ENCODE data around the gene HOXD10.

Gene HOXD10

DNA sequence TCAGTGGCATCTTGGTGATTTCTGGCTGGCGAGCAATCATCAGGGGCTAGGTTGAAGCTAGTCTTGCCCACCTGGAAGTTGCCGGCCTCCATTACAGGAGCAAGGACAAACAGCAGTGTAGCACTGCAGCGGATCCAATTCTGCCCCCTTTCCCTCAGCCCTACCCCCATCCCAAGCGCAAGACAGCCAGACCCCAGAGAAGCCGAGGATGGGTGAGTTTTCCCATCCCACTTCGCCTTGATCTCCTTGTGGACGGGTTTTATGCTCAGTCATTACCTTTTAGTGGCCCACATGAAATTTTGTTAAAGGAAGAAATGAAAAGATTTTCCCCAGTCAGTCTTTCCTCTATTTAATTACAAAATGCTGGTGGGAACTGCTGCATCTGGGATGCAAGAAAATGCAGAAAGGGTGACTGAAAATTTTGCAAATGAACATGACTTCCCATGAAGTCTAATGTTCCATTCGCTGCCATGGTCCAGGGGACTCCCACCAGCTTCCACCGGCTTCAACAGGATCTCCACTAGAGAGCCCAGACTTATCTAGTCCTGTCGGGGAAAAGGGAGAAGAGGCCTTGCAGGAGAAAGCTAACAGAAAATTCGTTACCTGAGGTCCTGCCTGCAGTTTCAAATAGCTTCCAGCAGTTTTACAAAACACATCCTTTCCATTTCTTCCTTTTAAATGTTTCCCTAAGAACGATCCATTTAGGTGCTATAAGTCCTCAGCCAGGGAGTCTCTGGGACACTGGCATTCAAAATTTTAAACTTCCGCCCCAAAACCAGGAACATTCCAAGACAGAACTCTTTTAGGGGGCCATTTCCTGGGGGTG lies 4.0 kb downstream of the HOXD10 start:
- in situ Hi-C loops (cut with HindIII; ENCODE audit: low sequenced_read_pairs): loop anchor here (25.0 kb wide), 1 partner anchor 1017 kb away; no protein-coding TSS in a partner anchor

DNA sequence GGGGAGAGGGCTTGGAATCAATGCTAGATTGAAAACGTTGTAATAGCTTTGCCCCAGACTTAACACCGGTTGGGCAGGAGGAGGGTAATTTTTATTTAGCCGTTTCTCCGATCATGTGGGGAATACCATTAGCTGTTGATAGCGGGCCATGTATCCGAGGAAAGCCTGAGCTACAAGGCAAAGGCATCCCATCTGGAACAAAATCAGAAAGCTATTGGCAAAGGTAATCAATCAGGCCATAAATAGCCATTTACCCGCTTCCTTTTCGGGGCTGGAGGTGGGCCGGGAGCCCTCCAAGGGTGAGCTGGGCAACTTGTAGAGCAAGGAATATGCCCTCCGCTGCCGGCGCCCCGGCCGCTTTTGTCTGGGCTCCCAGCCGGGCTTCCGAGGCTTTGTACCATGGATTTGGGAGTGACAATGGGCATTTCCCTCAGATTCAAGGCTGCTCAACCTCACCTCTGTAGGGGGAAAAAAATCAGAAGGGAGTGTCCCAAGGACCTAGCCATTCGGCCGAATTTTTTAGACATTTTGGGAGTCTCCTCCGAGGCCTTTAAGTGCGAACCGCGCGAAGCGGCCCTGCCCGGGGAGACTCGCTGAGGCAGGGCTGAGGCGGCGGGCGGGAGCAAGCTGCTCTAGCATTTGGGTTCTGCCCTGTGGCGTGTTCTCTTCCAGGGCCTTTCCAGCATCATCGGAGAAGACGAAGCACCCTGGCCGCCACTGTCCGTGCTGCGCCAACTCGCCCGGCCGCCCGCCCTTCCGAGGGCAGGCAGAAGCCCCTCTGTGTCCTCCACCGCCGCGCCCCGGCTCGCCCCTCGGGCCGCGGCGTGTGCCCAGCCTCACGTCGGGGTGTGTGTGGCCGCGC lies 4.8 kb downstream of the HOXD10 start:
- in situ Hi-C loops (cut with HindIII; ENCODE audit: low sequenced_read_pairs): loop anchor here (25.0 kb wide), 1 partner anchor 1016 kb away; no protein-coding TSS in a partner anchor

DNA sequence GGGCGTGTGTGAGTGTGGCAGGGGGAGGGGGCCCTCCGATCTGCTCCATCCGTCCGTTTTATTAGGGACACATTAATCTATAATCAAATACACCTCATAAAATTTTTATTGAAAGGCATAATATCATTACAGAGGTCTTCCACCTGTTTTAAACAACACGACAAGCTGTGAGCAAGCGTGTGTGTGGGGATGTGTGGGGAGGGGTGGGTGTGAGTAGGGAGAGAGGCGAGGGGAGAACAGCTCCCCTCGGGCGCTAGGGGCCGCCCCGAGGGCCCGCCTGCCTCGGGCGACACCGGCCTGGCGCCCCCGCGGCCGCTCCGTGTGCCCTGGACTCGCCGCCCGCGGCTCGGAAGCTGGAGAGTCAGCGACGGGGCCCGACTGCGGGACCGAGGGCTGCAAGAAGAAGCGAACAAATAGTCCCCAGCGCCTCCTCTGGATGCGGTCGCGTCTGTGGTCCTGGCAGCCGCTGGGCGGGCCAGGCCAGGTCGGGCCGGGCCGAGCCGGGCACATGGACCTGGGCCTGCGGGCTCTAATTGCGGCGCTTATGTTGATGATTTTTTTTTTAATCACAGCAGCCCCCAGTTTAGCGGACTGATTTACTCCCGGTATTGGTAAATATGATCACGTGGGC lies 5.6 kb downstream of the HOXD10 start:
- in situ Hi-C loops (cut with HindIII; ENCODE audit: low sequenced_read_pairs): loop anchor here (25.0 kb wide), 1 partner anchor 1015 kb away; no protein-coding TSS in a partner anchor

DNA sequence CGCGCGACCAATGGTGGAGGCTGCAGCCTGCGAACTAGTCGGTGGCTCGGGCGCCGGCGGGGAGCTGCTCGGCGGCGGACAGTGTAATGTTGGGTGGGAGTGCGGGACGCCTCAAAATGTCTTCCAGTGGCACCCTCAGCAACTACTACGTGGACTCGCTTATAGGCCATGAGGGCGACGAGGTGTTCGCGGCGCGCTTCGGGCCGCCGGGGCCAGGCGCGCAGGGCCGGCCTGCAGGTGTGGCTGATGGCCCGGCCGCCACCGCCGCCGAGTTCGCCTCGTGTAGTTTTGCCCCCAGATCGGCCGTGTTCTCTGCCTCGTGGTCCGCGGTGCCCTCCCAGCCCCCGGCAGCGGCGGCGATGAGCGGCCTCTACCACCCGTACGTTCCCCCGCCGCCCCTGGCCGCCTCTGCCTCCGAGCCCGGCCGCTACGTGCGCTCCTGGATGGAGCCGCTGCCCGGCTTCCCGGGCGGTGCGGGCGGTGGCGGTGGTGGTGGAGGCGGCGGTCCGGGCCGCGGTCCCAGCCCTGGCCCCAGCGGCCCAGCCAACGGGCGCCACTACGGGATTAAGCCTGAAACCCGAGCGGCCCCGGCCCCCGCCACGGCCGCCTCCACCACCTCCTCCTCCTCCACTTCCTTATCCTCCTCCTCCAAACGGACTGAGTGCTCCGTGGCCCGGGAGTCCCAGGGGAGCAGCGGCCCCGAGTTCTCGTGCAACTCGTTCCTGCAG lies 6.3 kb downstream of the HOXD10 start, which contains the start of gene HOXD9:
HOXD9 (plus strand) TSS at position 37 of the 728 bp plus-strand sequence; CDS start at position 87, 50 bp downstream.
- in situ Hi-C loops (cut with HindIII; ENCODE audit: low sequenced_read_pairs): loop anchor here (25.0 kb wide), 1 partner anchor 1014 kb away; no protein-coding TSS in a partner anchor

DNA sequence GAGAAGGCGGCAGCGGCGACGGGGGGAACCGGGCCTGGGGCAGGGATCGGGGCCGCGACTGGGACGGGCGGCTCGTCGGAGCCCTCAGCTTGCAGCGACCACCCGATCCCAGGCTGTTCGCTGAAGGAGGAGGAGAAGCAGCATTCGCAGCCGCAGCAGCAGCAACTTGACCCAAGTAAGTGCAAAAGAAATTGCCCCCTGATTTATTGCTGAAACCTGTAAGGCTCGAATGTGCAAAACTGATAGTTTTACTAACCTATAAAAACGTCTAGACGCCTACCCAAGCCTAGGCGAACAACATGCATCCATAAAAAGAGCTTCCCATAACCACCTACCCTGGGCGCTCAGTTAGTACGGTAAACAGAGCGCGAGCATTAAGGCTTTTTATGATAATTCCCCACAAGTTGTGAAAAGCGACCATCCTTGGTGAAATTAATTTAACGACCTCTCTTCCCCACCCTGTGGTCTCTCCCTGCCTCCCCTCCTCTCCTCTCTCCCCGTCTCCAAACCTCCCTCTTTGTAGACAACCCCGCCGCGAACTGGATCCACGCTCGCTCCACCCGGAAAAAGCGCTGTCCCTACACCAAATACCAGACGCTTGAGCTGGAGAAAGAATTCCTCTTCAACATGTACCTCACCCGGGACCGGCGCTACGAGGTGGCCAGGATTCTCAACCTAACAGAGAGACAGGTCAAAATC lies 7.0 kb downstream of the HOXD10 start:
- in situ Hi-C loops (cut with HindIII; ENCODE audit: low sequenced_read_pairs): loop anchor here (25.0 kb wide), 1 partner anchor 1014 kb away; no protein-coding TSS in a partner anchor

DNA sequence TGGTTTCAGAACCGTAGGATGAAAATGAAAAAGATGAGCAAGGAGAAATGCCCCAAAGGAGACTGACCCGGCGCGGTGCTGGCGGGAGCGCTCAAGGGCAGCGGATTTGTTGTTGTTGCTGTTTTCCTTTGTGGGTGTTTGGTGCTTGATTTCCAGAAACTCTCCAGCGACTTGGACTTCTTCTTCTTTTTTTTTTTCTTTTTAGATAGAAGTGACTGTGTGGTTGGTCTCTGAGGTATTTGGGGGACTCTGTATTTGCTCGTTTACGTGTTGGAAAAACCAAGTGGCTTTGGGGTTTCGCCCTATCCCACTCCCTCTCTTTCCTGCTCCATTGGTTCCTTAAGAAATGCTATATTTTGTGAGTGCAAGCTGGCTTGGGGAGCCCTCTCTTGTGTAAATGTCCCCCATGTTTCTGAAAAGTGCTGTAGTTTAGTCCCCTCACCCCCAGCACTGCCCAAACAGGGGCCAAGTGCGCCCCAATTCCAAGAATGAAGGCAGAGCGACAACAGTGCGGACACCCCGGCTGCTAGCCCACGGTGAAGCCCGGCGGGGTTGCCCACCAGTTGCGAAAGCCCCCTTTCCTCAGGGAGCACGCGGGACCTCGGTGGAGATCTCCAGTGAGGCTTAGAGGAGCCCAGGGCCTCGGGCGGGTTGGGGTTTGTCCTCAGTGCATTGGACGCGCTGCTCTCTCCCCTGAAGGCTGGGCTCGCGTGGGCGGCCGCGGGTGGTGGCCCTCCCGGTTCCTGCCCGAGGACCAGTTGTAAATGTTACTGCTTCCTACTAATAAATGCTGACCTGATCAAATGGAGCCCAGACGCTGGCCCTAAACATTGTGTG lies 7.8 kb downstream of the HOXD10 start:
- in situ Hi-C loops (cut with HindIII; ENCODE audit: low sequenced_read_pairs): loop anchor here (25.0 kb wide), 1 partner anchor 1013 kb away; no protein-coding TSS in a partner anchor

DNA sequence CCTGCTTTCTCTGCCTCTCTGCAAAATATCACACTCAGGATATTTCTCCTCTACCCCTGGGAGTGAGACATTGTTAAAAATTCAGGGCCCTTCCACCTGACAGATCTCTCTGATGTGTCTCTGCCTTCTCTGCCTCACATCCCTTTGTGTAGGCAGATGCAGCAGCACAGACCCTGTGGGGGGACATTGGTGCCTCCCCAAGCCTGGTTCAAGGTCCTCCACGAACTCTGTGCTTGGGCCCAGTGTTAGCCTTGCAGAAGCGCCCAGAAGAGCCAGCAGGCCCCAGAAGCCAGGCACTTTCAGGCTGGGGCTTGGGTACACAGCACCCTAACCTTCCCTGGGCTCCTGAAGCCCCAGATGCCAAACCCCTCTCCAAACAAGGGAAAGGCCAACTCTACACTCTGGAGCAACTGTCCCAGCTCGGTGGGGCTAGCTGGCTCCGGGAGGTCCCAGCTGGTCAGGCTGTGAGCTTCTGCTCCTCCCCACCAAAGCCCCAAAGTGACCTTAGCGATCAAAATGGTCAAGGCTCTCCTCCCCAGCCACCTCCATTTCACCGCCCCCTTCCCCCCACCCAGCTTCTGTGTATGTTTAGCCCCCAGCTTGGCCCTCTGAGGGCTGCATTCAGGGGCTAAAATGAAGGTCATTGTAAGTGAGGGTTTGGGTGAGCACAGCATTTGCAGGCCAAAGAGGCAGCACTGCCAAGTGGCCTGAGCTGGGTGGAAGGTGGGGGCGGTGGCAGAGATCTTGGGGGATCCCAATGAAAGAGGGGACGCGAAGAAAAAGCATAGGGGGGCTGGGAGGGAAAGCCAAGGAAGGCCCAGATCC lies 8.6 kb downstream of the HOXD10 start:
- in situ Hi-C loops (cut with HindIII; ENCODE audit: low sequenced_read_pairs): loop anchor here (25.0 kb wide), 1 partner anchor 1012 kb away; no protein-coding TSS in a partner anchor

DNA sequence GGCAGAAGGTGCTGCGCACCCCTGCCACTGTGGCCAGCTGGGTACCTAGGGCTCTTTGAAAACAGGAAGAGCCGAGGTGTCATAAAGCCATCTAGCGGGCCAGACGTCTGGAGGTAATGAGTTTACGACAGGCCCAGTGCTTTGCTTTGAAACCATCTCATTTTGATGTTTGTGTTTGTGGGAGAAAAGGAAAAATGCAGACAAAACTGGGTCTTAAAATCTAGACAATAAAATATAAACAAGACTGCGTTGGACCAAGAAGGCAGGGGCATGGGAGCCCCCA lies 9.1 kb downstream of the HOXD10 start:
- in situ Hi-C loops (cut with HindIII; ENCODE audit: low sequenced_read_pairs): no loop called here

DNA sequence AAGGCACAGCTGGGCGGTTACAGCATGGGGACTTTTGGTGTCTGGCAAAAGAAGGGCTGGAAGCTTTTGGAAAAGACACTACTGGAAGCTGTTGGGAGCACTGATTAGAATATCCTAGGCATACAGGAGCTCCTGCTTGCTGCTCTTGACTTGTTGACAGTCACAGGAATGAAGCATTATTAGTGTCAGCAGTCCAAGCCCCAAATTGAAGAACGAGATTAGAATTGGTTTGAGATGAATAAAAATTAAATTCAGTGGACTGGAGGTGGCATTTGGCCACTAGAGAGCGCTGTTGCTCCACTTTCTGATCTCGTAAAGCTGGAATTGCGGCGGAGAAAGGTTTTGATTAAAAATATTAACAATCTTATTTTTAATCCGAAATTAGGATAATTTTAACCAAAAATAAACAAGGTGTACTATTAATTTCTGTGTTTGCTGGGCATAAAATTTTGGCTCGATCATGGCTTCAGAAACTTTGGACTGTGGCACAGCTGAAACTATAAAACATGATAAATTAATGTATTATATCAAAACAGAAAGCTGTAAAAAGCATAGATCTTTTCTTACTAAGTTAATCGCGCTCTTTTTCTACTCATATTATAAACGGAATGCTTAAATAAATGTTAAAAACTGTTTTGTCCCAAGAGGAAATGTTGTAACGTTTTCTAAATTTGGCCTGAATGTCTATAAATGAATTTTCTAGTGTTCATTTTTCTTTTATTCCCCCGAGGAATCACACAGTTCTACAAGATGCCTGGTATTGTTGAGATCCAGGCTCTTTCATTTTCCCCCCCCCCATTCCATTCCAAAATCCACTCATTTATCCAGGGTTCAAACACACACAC lies 10.6 kb downstream of the HOXD10 start:
- in situ Hi-C loops (cut with HindIII; ENCODE audit: low sequenced_read_pairs): no loop called here

DNA sequence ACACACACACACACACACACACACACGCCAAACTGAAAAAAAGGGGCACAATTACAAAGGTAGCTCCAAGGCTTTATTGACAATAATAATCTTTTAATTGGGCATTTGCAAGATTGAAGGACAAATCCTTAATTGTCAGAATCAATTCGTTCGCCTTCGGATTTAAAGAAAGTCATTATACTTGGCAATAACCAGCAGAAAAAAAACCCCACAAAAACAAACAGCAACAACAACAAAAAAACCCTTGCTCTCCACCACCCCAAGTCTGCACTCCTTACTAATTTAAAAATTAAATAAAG lies 11.1 kb downstream of the HOXD10 start:
- in situ Hi-C loops (cut with HindIII; ENCODE audit: low sequenced_read_pairs): no loop called here

DNA sequence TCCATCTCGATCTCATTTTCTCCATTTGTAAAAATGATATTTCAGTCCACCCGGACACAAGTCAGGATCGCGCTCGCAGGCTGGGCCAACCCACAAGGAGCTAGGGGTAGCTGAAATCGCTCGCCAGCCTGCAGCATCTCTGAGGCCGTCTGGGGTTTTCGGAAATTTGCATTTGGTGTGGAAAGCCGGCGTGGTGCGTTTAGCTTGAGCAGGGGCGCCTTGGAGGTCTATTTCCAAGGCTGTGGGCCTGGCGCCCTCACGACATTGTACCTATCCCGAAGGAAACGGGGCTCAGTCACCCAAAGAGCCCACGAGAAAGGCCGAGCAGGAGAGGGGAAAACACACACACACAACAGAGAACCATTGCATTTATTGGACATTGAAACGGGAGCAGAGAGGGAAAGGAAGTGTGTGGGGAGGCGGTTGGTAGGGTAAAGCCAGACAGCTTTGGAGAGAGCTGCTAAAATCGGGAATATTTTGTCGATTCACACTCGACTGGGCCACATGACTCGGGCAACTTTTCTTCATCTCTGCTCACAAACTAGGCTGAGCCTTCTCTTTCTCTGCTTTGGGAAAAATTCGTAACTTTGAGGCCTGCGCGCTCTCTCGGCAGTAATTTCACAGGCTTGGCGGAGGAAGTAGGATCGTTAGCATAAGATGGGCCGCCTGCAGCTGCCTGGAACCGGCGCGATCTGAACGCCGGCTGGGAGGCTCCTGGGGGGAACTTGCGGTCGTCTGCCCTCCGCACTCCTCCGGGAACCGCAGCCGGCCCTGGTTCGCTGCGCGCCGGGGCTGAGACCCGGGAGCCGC lies 11.8 kb downstream of the HOXD10 start:
- in situ Hi-C loops (cut with HindIII; ENCODE audit: low sequenced_read_pairs): no loop called here

DNA sequence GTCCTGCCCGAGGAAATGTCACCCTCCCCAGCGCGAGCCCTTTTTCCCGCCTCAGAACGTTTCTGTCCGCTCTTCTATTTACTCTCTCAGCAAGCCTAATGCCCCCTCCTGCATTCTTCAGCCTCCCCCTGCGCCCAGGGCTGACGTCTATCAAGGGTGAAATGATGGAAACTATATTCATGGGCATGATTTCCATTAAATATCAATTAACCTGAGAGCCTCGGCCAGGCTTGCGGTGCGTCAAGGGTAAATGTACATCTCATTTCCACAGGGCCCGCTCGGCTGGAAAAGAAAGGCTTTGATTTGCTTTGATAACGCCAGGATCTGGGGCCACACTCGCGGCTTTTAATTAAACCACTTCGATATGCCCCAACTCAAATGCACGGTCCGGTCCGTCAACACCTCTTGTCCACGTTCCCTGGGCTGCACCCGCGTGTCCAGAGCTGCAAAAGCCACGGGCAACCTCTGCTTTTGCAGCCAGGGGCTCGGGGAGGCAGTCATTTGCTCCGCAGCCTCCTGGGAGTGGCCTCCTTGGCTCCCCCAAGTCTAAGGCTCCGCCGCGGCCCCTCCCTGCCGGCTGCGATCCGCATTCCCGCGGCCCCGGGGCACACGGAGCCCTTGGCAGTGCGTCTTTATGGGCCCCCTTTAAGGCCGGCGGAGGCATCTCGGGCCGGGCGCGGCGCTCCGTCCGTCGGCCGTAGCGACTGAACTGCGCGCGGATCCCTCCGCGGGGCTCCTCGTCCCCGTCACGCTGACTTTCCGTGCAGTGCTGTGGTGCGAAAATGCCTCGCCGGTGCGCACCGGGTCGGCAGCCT lies 12.6 kb downstream of the HOXD10 start, which contains the start of gene HOXD8:
HOXD8 (plus strand) TSS at position 724 of the 815 bp plus-strand sequence. CDS start 662 bp downstream, outside the sequence.
- in situ Hi-C loops (cut with HindIII; ENCODE audit: low sequenced_read_pairs): no loop called here

DNA sequence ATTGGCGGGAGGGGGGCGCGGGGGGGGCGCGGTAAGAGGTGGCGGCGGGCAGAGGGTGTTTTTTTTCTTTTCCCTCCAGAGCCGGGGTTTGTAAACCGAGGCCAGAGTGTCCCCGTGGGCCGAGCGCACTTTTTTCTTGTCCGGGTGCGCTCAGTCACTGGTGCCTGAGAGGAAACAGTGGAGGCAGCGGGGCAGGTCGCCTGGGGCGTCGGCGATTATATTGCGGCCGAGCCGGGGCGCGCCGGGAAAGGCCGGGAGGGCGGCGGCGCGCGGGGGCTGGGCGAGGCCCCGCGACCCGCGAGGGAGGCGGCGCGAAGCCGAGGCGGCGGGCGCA lies 13.2 kb downstream of the HOXD10 start:
- in situ Hi-C loops (cut with HindIII; ENCODE audit: low sequenced_read_pairs): no loop called here

DNA sequence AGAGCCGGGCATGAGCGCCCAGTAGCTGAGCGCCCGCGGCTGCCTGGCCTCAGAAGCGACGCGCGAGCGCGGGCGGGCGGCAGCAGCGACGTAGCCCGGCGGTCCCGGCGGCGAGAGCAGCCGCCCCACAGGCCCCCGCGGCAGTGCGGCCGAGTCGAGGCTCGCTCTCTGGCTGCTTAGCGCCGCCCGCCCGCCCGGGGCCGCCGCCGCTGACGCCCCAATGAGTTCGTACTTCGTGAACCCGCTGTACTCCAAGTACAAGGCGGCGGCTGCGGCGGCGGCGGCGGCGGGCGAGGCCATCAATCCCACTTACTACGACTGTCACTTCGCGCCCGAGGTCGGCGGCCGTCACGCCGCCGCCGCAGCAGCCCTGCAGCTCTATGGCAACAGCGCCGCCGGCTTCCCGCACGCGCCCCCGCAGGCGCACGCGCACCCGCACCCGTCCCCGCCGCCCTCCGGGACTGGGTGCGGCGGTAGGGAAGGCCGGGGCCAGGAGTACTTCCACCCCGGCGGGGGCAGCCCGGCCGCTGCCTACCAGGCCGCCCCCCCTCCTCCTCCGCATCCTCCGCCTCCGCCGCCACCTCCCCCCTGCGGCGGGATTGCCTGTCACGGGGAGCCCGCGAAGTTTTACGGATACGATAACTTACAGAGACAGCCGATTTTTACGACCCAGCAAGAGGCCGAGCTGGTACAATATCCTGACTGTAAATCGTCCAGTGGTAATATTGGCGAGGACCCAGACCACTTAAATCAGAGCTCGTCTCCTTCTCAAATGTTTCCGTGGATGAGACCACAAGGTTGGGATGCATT lies 13.8 kb downstream of the HOXD10 start:
- in situ Hi-C loops (cut with HindIII; ENCODE audit: low sequenced_read_pairs): no loop called here

Data from endothelial cell of hepatic sinusoid (primary cell).